ENCODE measurements around the gene RTP5.

RTP5 gene

GRCh38 chr2:241837197-241837965 is 32.1 kb upstream of the RTP5 start:
- DNase-seq (ENCODE audit: low spot score), result no peak
- in situ Hi-C loops (cut with MboI; ENCODE audit: low sequenced_read_pairs, unreplicated experiment), result no loop called here
- no peak for TF ChIP-seq CTCF (IDR thresholded peaks at IDR 0.05; ENCODE audit: borderline replicate concordance, control extremely low read depth, extremely low read depth, insufficient read depth, missing control alignments)

- in situ Hi-C loops (cut with MboI; ENCODE audit: low sequenced_read_pairs, unreplicated experiment), result no loop called here
- no peak for TF ChIP-seq CTCF (IDR thresholded peaks at IDR 0.05; ENCODE audit: borderline replicate concordance, control extremely low read depth, extremely low read depth, insufficient read depth, missing control alignments)
- DNase-seq (ENCODE audit: low spot score), result no peak
These were observed 28.1 kb upstream of the RTP5 start for GRCh38 chr2:241841181-241842066.

GRCh38 chr2:241842067-241842415 is 27.5 kb upstream of the RTP5 start:
- DNase-seq (ENCODE audit: low spot score), result no peak
- in situ Hi-C loops (cut with MboI; ENCODE audit: low sequenced_read_pairs, unreplicated experiment), result no loop called here
- TF ChIP-seq CTCF (IDR thresholded peaks at IDR 0.05; ENCODE audit: borderline replicate concordance, control extremely low read depth, extremely low read depth, insufficient read depth, missing control alignments), result no peak

- DNase-seq (ENCODE audit: low spot score), result peak; percentile 88
- in situ Hi-C loops (cut with MboI; ENCODE audit: low sequenced_read_pairs, unreplicated experiment), result no loop called here
- no peak for TF ChIP-seq CTCF (IDR thresholded peaks at IDR 0.05; ENCODE audit: borderline replicate concordance, control extremely low read depth, extremely low read depth, insufficient read depth, missing control alignments)
These were observed 26.8 kb upstream of the RTP5 start for GRCh38 chr2:241842620-241843211.

GRCh38 chr2:241843321-241844065 is 26.0 kb upstream of the RTP5 start:
- in situ Hi-C loops (cut with MboI; ENCODE audit: low sequenced_read_pairs, unreplicated experiment), result no loop called here
- peak; percentile 42 for DNase-seq (ENCODE audit: low spot score)
- TF ChIP-seq CTCF (IDR thresholded peaks at IDR 0.05; ENCODE audit: borderline replicate concordance, control extremely low read depth, extremely low read depth, insufficient read depth, missing control alignments), result no peak

All from GM13976 (cell line).